AG10803 (cell line): ENCODE data around the gene ERLEC1.
"Not testable (repeated sequence)": the region's sequence is repeated elsewhere in the genome, so short reads cannot be mapped to it uniquely, and the experiment has no call there.

Experiments
- DNase-seq: peaks from one replicate; pipeline ENCODE4 v3.0.0; 2010; ENCODE audit warnings: low read depth
- H3K4me3 ChIP-seq: 2 replicates; pipeline ENCODE4 v1.5.1; 2011; ENCODE audit warnings: mild to moderate bottlenecking, low read length, control low read depth
- CTCF ChIP-seq: conservative IDR thresholded peaks from 2 replicates; pipeline ENCODE4 v1.5.1; 2011; ENCODE audit warnings: mild to moderate bottlenecking, low read length, control low read depth, inconsistent platforms

The ERLEC1 gene

GRCh38 chr2:53751728-53752127, 35.1 kb upstream of the ERLEC1 start:
- DNase-seq, result no peak
- no peak for TF ChIP-seq CTCF
- H3K4me3 ChIP-seq, result no peak overlapping the region

GRCh38 chr2:53752385-53752784, 34.5 kb upstream of the ERLEC1 start:
- no peak for DNase-seq
- no peak overlapping the region for H3K4me3 ChIP-seq
- no peak for TF ChIP-seq CTCF

- H3K4me3 ChIP-seq, result no peak overlapping the region
- DNase-seq, result no peak
- no peak for TF ChIP-seq CTCF
These were observed 33.8 kb upstream of the ERLEC1 start for GRCh38 chr2:53753041-53753440.

GRCh38 chr2:53755121-53755520, 31.7 kb upstream of the ERLEC1 start:
- peak; percentile 55 for DNase-seq

GRCh38 chr2:53756644-53757043, 30.2 kb upstream of the ERLEC1 start:
- no peak for TF ChIP-seq CTCF
- H3K4me3 ChIP-seq, result no peak overlapping the region
- DNase-seq, result no peak

More at GRCh38 chr2:53755121-53755520, 31.7 kb upstream of the ERLEC1 start:
- no peak for TF ChIP-seq CTCF
- H3K4me3 ChIP-seq, result no peak overlapping the region

GRCh38 chr2:53757206-53757605, 29.6 kb upstream of the ERLEC1 start:
- not testable (repeated sequence) for H3K4me3 ChIP-seq

GRCh38 chr2:53765767-53766166, 21.1 kb upstream of the ERLEC1 start:
- no peak for DNase-seq
- no peak for TF ChIP-seq CTCF
- no peak overlapping the region for H3K4me3 ChIP-seq

More at GRCh38 chr2:53757206-53757605, 29.6 kb upstream of the ERLEC1 start:
- not testable (repeated sequence) for DNase-seq
